H1 (cell line): ENCODE measurements around the gene COQ2. TPM values are rescaled to one million over a fixed set of nuclear protein-coding genes. Genes with fewer than 3 reads are reported as not detected.

Experiments
- CTCF ChIA-PET: fragments of 300-600 bp; sonication (Branson Sonifier 250); formaldehyde crosslinking; loops from one replicate; lab custom pipeline; 2021; ENCODE audit not compliant: partially characterized antibody; lab: Charles Lee
- POLR2A ChIA-PET: fragments of 300-600 bp; sonication (Branson Sonifier 250); formaldehyde crosslinking; loops from one replicate; lab custom pipeline; 2021; ENCODE audit warnings: inconsistent platforms; ENCODE audit not compliant: partially characterized antibody; lab: Charles Lee
- DNase-seq, 2 experiments: peaks; one replicate each; pipeline versions ENCODE4 v3.0.0 to v3.0.0-alpha.2; 2010 to 2022; ENCODE audit warnings: low spot score in 2 of 2, low read depth in 1 of 2, mixed read lengths in 1 of 2
- FAIRE-seq: peaks from 2 replicates; lab custom pipeline; 2011; peaks lifted over from hg19 to GRCh38; lab: Jason Lieb, UNC
- H2AFZ ChIP-seq: 2 replicates; pipeline ENCODE4 v1.8.1; 2012; ENCODE audit warnings: low read length, inconsistent platforms
- H2AK5ac ChIP-seq: 2 replicates; pipeline ENCODE4 v1.6.1; 2013; ENCODE audit warnings: low read depth, low read length
- H2BK120ac ChIP-seq: replicated peaks from 2 replicates; pipeline ENCODE3; 2013; ENCODE audit warnings: low read depth, low read length, inconsistent platforms
- H2BK12ac ChIP-seq: 2 replicates; pipeline ENCODE4 v1.6.1; 2013; ENCODE audit warnings: low read depth, low read length
- H2BK15ac ChIP-seq: 2 replicates; pipeline ENCODE4 v1.6.1; 2013; ENCODE audit warnings: low read length
- H2BK20ac ChIP-seq: 2 replicates; pipeline ENCODE4 v1.6.1; 2013; ENCODE audit warnings: low read length
- H2BK5ac ChIP-seq: 2 replicates; pipeline ENCODE4 v1.6.1; 2013; ENCODE audit warnings: low read depth, low read length
- H3K14ac ChIP-seq: 2 replicates; pipeline ENCODE4 v1.6.1; 2013; ENCODE audit warnings: inconsistent platforms; ENCODE audit not compliant: insufficient read length
- H3K18ac ChIP-seq: 2 replicates; pipeline ENCODE4 v1.6.1; 2013; ENCODE audit warnings: low read length; ENCODE audit errors: extremely low read depth
- H3K23ac ChIP-seq: 2 replicates; pipeline ENCODE4 v1.6.1; 2013; ENCODE audit warnings: inconsistent platforms; ENCODE audit not compliant: insufficient read length
- H3K23me2 ChIP-seq: 2 replicates; pipeline ENCODE4 v1.6.1; 2013; ENCODE audit warnings: low read depth, low read length
- H3K27ac ChIP-seq: 2 replicates; pipeline ENCODE4 v1.6.1; 2011; ENCODE audit warnings: low read depth, low read length, inconsistent platforms
- H3K27me3 ChIP-seq, 4 experiments: replicated peaks in 1 of 4; 1 replicate in 1 of 4; 2 replicates in 3 of 4; pipeline versions ENCODE4 v1.6.1 to v1.8.1; 2011 to 2013; ENCODE audit warnings: low read length in 3 of 4, mild to moderate bottlenecking in 3 of 4, inconsistent platforms in 2 of 4, mixed read lengths in 2 of 4, moderate library complexity in 1 of 4; ENCODE audit not compliant: control insufficient read depth in 3 of 4, insufficient read depth in 3 of 4; ENCODE audit errors: extremely low read depth in 1 of 4
- H3K36me3 ChIP-seq, 4 experiments: 2 replicates each; pipeline versions ENCODE4 v1.6.1 to v1.8.1; 2011 to 2013; ENCODE audit warnings: mild to moderate bottlenecking in 4 of 4, low read length in 3 of 4, moderate library complexity in 2 of 4, control low read depth in 1 of 4, inconsistent platforms in 1 of 4; ENCODE audit not compliant: insufficient read depth in 4 of 4, control insufficient read depth in 2 of 4
- H3K4ac ChIP-seq: replicated peaks from 2 replicates; pipeline ENCODE3; 2013; ENCODE audit warnings: low read length, low read depth, mixed read lengths, inconsistent platforms; ENCODE audit not compliant: insufficient read length
- H3K4me1 ChIP-seq, 4 experiments: replicated peaks in 1 of 4; 1 replicate in 1 of 4; 2 replicates in 3 of 4; pipeline versions ENCODE4 v1.6.1 to v1.8.1; 2011 to 2013; ENCODE audit warnings: low read length in 3 of 4, inconsistent platforms in 2 of 4, mixed read lengths in 1 of 4; ENCODE audit not compliant: insufficient read depth in 4 of 4, control insufficient read depth in 3 of 4
- H3K4me2 ChIP-seq, 2 experiments: 2 replicates each; pipeline versions ENCODE4 v1.6.1 to v1.8.1; 2011 to 2013; ENCODE audit warnings: low read depth in 2 of 2, low read length in 2 of 2, control low read depth in 1 of 2, inconsistent platforms in 1 of 2, mild to moderate bottlenecking in 1 of 2; ENCODE audit not compliant: insufficient read depth in 1 of 2
- H3K4me3 ChIP-seq, 4 experiments: fragments of 200-600, 300-600 bp in 1 of 4; sonication (generic), shearing (Covaris generic), sonication (Bioruptor Twin) in 1 of 4; 2 replicates each; pipeline versions ENCODE4 v1.5.1 to v1.8.1; 2011 to 2016; ENCODE audit warnings: low read length in 4 of 4, low read depth in 3 of 4, control low read depth in 2 of 4, inconsistent platforms in 2 of 4, mild to moderate bottlenecking in 2 of 4, mixed read lengths in 1 of 4, moderate library complexity in 1 of 4; ENCODE audit not compliant: insufficient read depth in 2 of 4; ENCODE audit errors: extremely low read depth in 1 of 4
- H3K56ac ChIP-seq: replicated peaks from 2 replicates; pipeline ENCODE3; 2013; ENCODE audit warnings: low read depth, mild to moderate bottlenecking, mixed read lengths, low read length, inconsistent platforms; ENCODE audit not compliant: insufficient read length
- H3K79me1 ChIP-seq: 2 replicates; pipeline ENCODE4 v1.6.1; 2013; ENCODE audit warnings: low read depth, low read length, control low read depth
- H3K79me2 ChIP-seq, 2 experiments: 2 replicates each; pipeline versions ENCODE4 v1.6.1 to v1.8.1; 2012 to 2013; ENCODE audit warnings: low read length in 2 of 2, mild to moderate bottlenecking in 2 of 2, inconsistent platforms in 1 of 2; ENCODE audit not compliant: insufficient read depth in 2 of 2, control insufficient read depth in 1 of 2
- H3K9ac ChIP-seq, 4 experiments: replicated peaks in 1 of 4; 1 replicate in 1 of 4; 2 replicates in 3 of 4; pipeline versions ENCODE4 v1.6.1 to v1.8.1; 2011 to 2013; ENCODE audit warnings: low read depth in 3 of 4, low read length in 3 of 4, control low read depth in 2 of 4, mild to moderate bottlenecking in 2 of 4, moderate library complexity in 2 of 4, inconsistent platforms in 1 of 4; ENCODE audit errors: extremely low read depth in 1 of 4
- H3K9me3 ChIP-seq, 2 experiments: 2 replicates each; pipeline versions ENCODE4 v1.6.1 to v1.8.1; 2012 to 2013; ENCODE audit warnings: mild to moderate bottlenecking in 2 of 2, moderate library complexity in 2 of 2, control low read depth in 1 of 2, inconsistent platforms in 1 of 2, low read depth in 1 of 2, low read length in 1 of 2, mixed read lengths in 1 of 2; ENCODE audit not compliant: insufficient read depth in 2 of 2
- H4K20me1 ChIP-seq, 2 experiments: replicated peaks in 1 of 2; 2 replicates each; pipeline versions ENCODE3 to v1.8.1; 2011 to 2013; ENCODE audit warnings: inconsistent platforms in 2 of 2, low read length in 2 of 2, mild to moderate bottlenecking in 1 of 2; ENCODE audit not compliant: insufficient read depth in 2 of 2, control insufficient read depth in 1 of 2
- H4K5ac ChIP-seq: 2 replicates; pipeline ENCODE4 v1.6.1; 2013; ENCODE audit warnings: low read length, low read depth, mixed read lengths, inconsistent platforms; ENCODE audit not compliant: insufficient read length
- H4K8ac ChIP-seq: 2 replicates; pipeline ENCODE4 v1.8.0; 2013; ENCODE audit warnings: mild to moderate bottlenecking, moderate library complexity, low read length, inconsistent platforms; ENCODE audit not compliant: insufficient read depth; ENCODE audit errors: extremely low read depth
- H4K91ac ChIP-seq: replicated peaks from 2 replicates; pipeline ENCODE3; 2013; ENCODE audit warnings: low read length, mixed read lengths, inconsistent platforms; ENCODE audit not compliant: insufficient read length
- BCL11A ChIP-seq, 2 experiments: IDR thresholded peaks; one replicate each; pipeline ENCODE4 v1.6.1; 2011; ENCODE audit warnings: low read depth in 2 of 2, low read length in 2 of 2, mild to moderate bottlenecking in 2 of 2
- FOSL1 ChIP-seq: IDR thresholded peaks from 2 replicates; pipeline ENCODE4 v1.6.1; 2011; ENCODE audit warnings: mild to moderate bottlenecking, low read depth, low read length, moderate library complexity; ENCODE audit not compliant: insufficient read depth
- GTF2F1 ChIP-seq: IDR thresholded peaks from 2 replicates; pipeline ENCODE4 v1.6.1; 2012; ENCODE audit warnings: low read depth, low read length, improper control_type of control experiment, borderline replicate concordance
- HDAC2 ChIP-seq, 2 experiments: fragments of 300-600 bp in 1 of 2; sonication (generic) in 1 of 2; IDR thresholded peaks; 2 replicates each; pipeline ENCODE4 v1.6.1; 2011 to 2012; ENCODE audit warnings: low read depth in 2 of 2, low read length in 2 of 2, mild to moderate bottlenecking in 2 of 2, moderate library complexity in 2 of 2, borderline replicate concordance in 1 of 2, inconsistent platforms in 1 of 2
- POLR2A ChIP-seq, 2 experiments: IDR thresholded peaks; 1 replicate in 1 of 2; 2 replicates in 1 of 2; pipeline ENCODE4 v1.6.1; 2011; ENCODE audit warnings: low read depth in 2 of 2, low read length in 2 of 2, mild to moderate bottlenecking in 2 of 2; ENCODE audit errors: control extremely low read depth in 1 of 2
- SP2 ChIP-seq: IDR thresholded peaks from 2 replicates; pipeline ENCODE4 v1.6.1; 2012; ENCODE audit warnings: mild to moderate bottlenecking, low read length, inconsistent platforms
- SRF ChIP-seq: IDR thresholded peaks from 2 replicates; pipeline ENCODE4 v1.6.1; 2011; ENCODE audit warnings: mild to moderate bottlenecking, low read depth, low read length, moderate library complexity
- ZNF274 ChIP-seq: IDR thresholded peaks from 2 replicates; pipeline ENCODE4 v1.7.0; 2012; ENCODE audit warnings: low read length, borderline replicate concordance; ENCODE audit errors: extremely low read depth
- WGBS, 2 experiments: shearing (Covaris generic) in 1 of 2; methylation state at CpG; one replicate each; pipeline versions ENCODE4 v1.1.6 to v1.1.7; 2013 to 2015; ENCODE audit warnings: low lambda C conversion rate in 2 of 2, mixed read lengths in 2 of 2, inconsistent platforms in 1 of 2, low coverage in 1 of 2, missing lambda C conversion rate in 1 of 2; ENCODE audit not compliant: insufficient replicate concordance in 2 of 2, insufficient coverage in 1 of 2, insufficient read length in 1 of 2; ENCODE audit errors: extremely low coverage in 1 of 2, missing lambda C conversion rate in 1 of 2; 5-methylcytosine and 5-hydroxymethylcytosine counted together
- polyA plus RNA-seq, 7 experiments: library from polyadenylated mRNA; depleted of rRNA in 3 of 7; stranded (reverse) in 5 of 7; unstranded in 2 of 7; fragments of >200 nt in 5 of 7; fragments of 200-250 nt in 2 of 7; gene quantifications; 1 replicate in 5 of 7; 2 replicates in 1 of 7; 4 replicates in 1 of 7; pipeline versions ENCODE4 v1.2.1 to v1.2.3, GENCODE V29; 2011 to 2013; ENCODE audit warnings: missing spikeins in 2 of 7, mixed read lengths in 2 of 7
- total RNA-seq: library from RNA; stranded (reverse); fragmentation: NEBNext Ultra II Directional; extraction: Animal tissue kit (Norgen Biotek cat#: 25700); gene quantifications from 2 replicates; pipeline ENCODE4 v1.2.1, GENCODE V29; 2021
- TF ChIP-seq, protein P1 (sequence below): IDR thresholded peaks from 2 replicates; pipeline ENCODE4 v1.6.1; 2012; ENCODE audit warnings: low read length, inconsistent platforms

COQ2 gene
- total and polyA plus RNA-seq, 2 of the 8 experiments (the other 6 are each of a cell fraction or from before 2014, with no cell fraction given), result 21.5 to 22.9 TPM

GRCh38 chr4:83320548-83320947 lies 36.0 kb upstream of the COQ2 start:
- Histone ChIP-seq H2BK12ac (no peak overlapping the region), H3K23ac (no peak overlapping the region), H4K20me1 (no peaks in the 10 kb centered on the region), H3K27me3 (no peaks in the 10 kb centered on the region), H2BK15ac (no peak overlapping the region), H3K4me1 (no peaks in the 10 kb centered on the region), H2AK5ac (no peak overlapping the region), H2BK20ac (no peak overlapping the region), H2AFZ (no peak overlapping the region), H2BK120ac (no peak overlapping the region), H3K79me1 (no peaks in the 10 kb centered on the region), H3K23me2 (no peaks in the 10 kb centered on the region; the same call in 1 of the 2 replicates), H3K18ac (no peak overlapping the region), H3K56ac (no peak overlapping the region), H3K4me3 (no peak overlapping the region), H3K27ac (no peak overlapping the region), H3K79me2 (no peaks in the 10 kb centered on the region), H4K5ac (no peak overlapping the region), H2BK5ac (no peak overlapping the region), H3K4me2 (no peak overlapping the region), H3K14ac (no peak overlapping the region), H4K8ac (no peak overlapping the region), H3K4ac (no peak overlapping the region), H3K9ac (no peak overlapping the region), H3K36me3 (no peaks in the 10 kb centered on the region)
- DNase-seq (no peak), FAIRE-seq (no peak)
- POLR2A ChIA-PET, result interaction anchor here (0.7 kb wide), 1 partner anchor 9 kb away, joined by 3 read pairs; no protein-coding TSS in a partner anchor
- WGBS, 2 experiments, result 94% methylated on average over 5 of the region's 5 CpGs; no CpG with 5 or more reads in 1 of the 2 experiments
- CTCF ChIA-PET, result interaction anchor here (1.1 kb wide), 1 partner anchor 39 kb away, joined by 3 read pairs; no protein-coding TSS in a partner anchor
- TF ChIP-seq, protein P1, sequence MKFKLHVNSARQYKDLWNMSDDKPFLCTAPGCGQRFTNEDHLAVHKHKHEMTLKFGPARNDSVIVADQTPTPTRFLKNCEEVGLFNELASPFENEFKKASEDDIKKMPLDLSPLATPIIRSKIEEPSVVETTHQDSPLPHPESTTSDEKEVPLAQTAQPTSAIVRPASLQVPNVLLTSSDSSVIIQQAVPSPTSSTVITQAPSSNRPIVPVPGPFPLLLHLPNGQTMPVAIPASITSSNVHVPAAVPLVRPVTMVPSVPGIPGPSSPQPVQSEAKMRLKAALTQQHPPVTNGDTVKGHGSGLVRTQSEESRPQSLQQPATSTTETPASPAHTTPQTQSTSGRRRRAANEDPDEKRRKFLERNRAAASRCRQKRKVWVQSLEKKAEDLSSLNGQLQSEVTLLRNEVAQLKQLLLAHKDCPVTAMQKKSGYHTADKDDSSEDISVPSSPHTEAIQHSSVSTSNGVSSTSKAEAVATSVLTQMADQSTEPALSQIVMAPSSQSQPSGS, result no peak
- TF ChIP-seq GTF2F1 (no peak), POLR2A (IDR thresholded peaks at IDR 0.05; ENCODE audit: control extremely low read depth in 1 of 2, low read depth in 2 of 2, low read length in 2 of 2) (no peak), SP2 (no peak), ZNF274 (no peak), SRF (no peak), FOSL1 (no peak), BCL11A (IDR thresholded peaks at IDR 0.05; ENCODE audit: low read depth in 2 of 2, low read length in 2 of 2) (no peak), HDAC2 (IDR thresholded peaks at IDR 0.05; ENCODE audit: borderline replicate concordance in 1 of 2, low read depth in 2 of 2, low read length in 2 of 2) (no peak)
- TF ChIP-seq, all 59 proteins: peak for 0
- Histone ChIP-seq H4K91ac (no peak overlapping the region), H3K9me3 (no peaks in the 10 kb centered on the region)
